H1 (cell line): ENCODE data around the gene MXD1. TPM values are rescaled to one million over a fixed set of nuclear protein-coding genes. Genes with fewer than 3 reads are reported as not detected.

Source experiments
- BRCA1 ChIP-seq: IDR thresholded peaks from 2 replicates; pipeline ENCODE4 v1.6.1; 2012; ENCODE audit warnings: low read depth, low read length, improper control_type of control experiment
- CHD7 ChIP-seq: fragments of 300-600 bp; sonication (generic); IDR thresholded peaks from 2 replicates; pipeline ENCODE4 v1.7.1; 2012; ENCODE audit warnings: low read length, moderate library complexity, mild to moderate bottlenecking, inconsistent platforms; ENCODE audit not compliant: insufficient replicate concordance
- JUND ChIP-seq: IDR thresholded peaks from 2 replicates; pipeline ENCODE4 v1.6.1; 2011; ENCODE audit warnings: mild to moderate bottlenecking, improper control_type of control experiment, low read length
- POU5F1 ChIP-seq: IDR thresholded peaks from 2 replicates; pipeline ENCODE4 v1.6.1; 2011; ENCODE audit warnings: low read depth, mild to moderate bottlenecking, low read length, moderate library complexity
- RBBP5 ChIP-seq: IDR thresholded peaks from 2 replicates; pipeline ENCODE4 v1.7.1; 2012; ENCODE audit warnings: low read depth, mild to moderate bottlenecking, inconsistent platforms, low read length, moderate library complexity, borderline replicate concordance
- RNF2 ChIP-seq: fragments of 200-900, 300-1000 bp; sonication (generic); IDR thresholded peaks from 2 replicates; pipeline ENCODE4 v1.7.1; 2016; ENCODE audit warnings: borderline replicate concordance, low read depth, mild to moderate bottlenecking, antibody characterized with exemption, low read length; ENCODE audit not compliant: poor library complexity, severe bottlenecking; ENCODE audit errors: missing control alignments
- USF2 ChIP-seq: IDR thresholded peaks from 2 replicates; pipeline ENCODE4 v1.6.1; 2011; ENCODE audit warnings: low read length, improper control_type of control experiment
- polyA plus RNA-seq, 7 experiments: library from polyadenylated mRNA; depleted of rRNA in 3 of 7; stranded (reverse) in 5 of 7; unstranded in 2 of 7; fragments of >200 nt in 5 of 7; fragments of 200-250 nt in 2 of 7; gene quantifications; 1 replicate in 5 of 7; 2 replicates in 1 of 7; 4 replicates in 1 of 7; pipeline versions ENCODE4 v1.2.1 to v1.2.3, GENCODE V29; 2011 to 2013; ENCODE audit warnings: missing spikeins in 2 of 7, mixed read lengths in 2 of 7
- total RNA-seq: library from RNA; stranded (reverse); fragmentation: NEBNext Ultra II Directional; extraction: Animal tissue kit (Norgen Biotek cat#: 25700); gene quantifications from 2 replicates; pipeline ENCODE4 v1.2.1, GENCODE V29; 2021

MXD1 gene
- total and polyA plus RNA-seq, 2 of the 8 experiments (the other 6 are each of a cell fraction or from before 2014, with no cell fraction given) = 1.6 to 2.6 TPM

GRCh38 chr2:69933254-69933828 lies 18.4 kb downstream of the MXD1 start (continued):
- TF ChIP-seq CHD7 (no peak), RBBP5 (no peak), JUND (no peak), RNF2 (no peak), USF2 (no peak), BRCA1 (no peak), POU5F1 (no peak)
